Gastrocnemius medialis (tissue), 4 donors: ENCODE measurements around the gene IFNA6.

Experiments used
- POLR2A ChIP-seq, 2 donors: fragments of 450-650 bp; IDR thresholded peaks; one replicate each; pipeline ENCODE4 v1.6.1; 2017; ENCODE audit warnings: antibody characterized with exemption in 2 of 2, mild to moderate bottlenecking in 2 of 2, moderate library complexity in 2 of 2
- TF ChIP-seq, protein P1 (sequence below), 5 experiments: fragments of 450-650 bp in 3 of 5; fragments of 200-600 bp in 2 of 5; sonication (generic) in 2 of 5; IDR thresholded peaks in 4 of 5; conservative IDR thresholded peaks in 1 of 5; 1 replicate in 4 of 5; 2 replicates in 1 of 5; pipeline ENCODE4 v1.5.1; 2016 to 2019; ENCODE audit warnings: antibody characterized with exemption in 5 of 5, mild to moderate bottlenecking in 3 of 5, moderate library complexity in 3 of 5

DNA sequence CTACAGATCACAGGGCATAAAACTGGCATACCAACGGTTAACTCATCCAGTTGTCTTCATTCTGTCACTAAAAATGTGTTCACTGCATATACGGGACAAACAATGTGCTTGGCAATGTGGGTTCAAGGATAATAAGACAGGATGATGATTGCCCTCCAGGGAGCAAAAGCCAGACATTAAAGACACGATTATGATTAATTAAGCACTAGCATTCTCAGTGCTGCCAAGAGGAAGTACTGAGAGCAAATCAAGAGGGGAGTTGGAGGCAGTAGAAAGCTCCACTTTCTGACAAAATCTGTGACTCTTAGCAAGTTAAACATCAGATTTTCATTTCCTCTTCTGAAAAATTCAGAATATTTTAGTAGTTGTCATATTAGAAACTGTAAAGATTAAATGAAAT is 49.3 kb upstream of the IFNA6 start:
- TF ChIP-seq, protein P1, sequence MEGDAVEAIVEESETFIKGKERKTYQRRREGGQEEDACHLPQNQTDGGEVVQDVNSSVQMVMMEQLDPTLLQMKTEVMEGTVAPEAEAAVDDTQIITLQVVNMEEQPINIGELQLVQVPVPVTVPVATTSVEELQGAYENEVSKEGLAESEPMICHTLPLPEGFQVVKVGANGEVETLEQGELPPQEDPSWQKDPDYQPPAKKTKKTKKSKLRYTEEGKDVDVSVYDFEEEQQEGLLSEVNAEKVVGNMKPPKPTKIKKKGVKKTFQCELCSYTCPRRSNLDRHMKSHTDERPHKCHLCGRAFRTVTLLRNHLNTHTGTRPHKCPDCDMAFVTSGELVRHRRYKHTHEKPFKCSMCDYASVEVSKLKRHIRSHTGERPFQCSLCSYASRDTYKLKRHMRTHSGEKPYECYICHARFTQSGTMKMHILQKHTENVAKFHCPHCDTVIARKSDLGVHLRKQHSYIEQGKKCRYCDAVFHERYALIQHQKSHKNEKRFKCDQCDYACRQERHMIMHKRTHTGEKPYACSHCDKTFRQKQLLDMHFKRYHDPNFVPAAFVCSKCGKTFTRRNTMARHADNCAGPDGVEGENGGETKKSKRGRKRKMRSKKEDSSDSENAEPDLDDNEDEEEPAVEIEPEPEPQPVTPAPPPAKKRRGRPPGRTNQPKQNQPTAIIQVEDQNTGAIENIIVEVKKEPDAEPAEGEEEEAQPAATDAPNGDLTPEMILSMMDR (IDR thresholded peaks at IDR 0.05 in 4 of 5, conservative IDR thresholded peaks at IDR 0.05 in 1 of 5): no peak
- TF ChIP-seq POLR2A (IDR thresholded peaks at IDR 0.05): no peak
